ENCODE results near the gene NFKBIA. TPM values are rescaled to one million over a fixed set of nuclear protein-coding genes. Genes with fewer than 3 reads are reported as not detected.

Gene NFKBIA
- total and polyA plus RNA-seq, 2 of the 8 experiments (the other 6 are each of a cell fraction or from before 2014, with no cell fraction given): 25.9 to 49.7 TPM

DNA sequence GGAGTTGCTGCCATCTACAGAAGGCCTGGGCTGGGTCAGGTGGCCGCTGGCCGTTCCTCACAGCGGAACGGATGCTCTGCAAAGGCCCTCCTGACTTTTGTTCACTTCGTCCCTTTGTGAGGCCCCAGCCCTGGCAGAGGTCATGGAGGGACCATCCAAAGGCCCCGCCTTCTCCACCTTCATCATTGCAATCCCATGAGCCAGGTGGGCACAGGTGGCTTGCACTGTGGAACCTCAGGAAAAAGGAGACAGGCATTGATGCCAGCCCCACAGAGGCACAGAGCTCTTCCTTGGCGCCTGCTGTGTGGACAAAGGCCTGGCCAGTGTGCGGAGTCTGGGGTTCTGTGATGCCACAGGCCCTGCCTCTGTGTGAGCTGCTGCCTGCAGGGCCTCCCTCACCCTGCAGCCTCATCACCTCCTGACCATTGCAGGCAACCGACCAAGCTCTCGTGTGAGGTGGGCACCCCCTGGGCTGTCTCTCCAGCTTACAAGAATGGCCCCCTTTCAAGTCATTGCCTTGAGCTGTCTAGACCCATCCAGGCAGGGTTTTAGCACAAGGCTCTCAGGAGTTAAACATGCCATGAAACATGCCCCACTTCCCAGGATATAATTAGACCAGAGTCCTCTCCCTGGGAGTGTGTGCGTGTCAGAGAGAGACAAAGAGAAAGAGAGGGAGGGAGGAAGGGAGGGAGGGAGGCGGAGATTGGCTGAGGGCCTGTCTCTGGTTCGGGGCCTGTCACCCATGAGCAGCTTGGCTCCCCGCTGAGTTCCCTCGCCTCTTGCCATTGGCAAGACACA is 19.3 kb downstream of the NFKBIA start (continued):
- no peak for TF ChIP-seq RFX5 (IDR thresholded peaks at IDR 0.05; ENCODE audit: borderline replicate concordance, low read depth, low read length)

Data from H1 (cell line).